Ishikawa (cell line): Measurements from ENCODE around the gene CABP4.

Experiments used
- CREB1 ChIP-seq: IDR thresholded peaks from 2 replicates; pipeline ENCODE4 v1.6.1; 2012; ENCODE audit warnings: low read depth
- EGR1 ChIP-seq: IDR thresholded peaks from 2 replicates; pipeline ENCODE4 v1.6.1; 2012
- EP300 ChIP-seq: IDR thresholded peaks from 2 replicates; pipeline ENCODE4 v1.6.1; 2012; ENCODE audit warnings: borderline replicate concordance
- FOXM1 ChIP-seq: IDR thresholded peaks from 2 replicates; pipeline ENCODE4 v1.6.1; 2012; ENCODE audit warnings: low read depth, borderline replicate concordance
- NFIC ChIP-seq: IDR thresholded peaks from 2 replicates; pipeline ENCODE4 v1.6.1; 2012
- RAD21 ChIP-seq: IDR thresholded peaks from 2 replicates; pipeline ENCODE4 v1.6.1; 2012; ENCODE audit warnings: low read depth
- TAF1 ChIP-seq: IDR thresholded peaks from 2 replicates; pipeline ENCODE4 v1.6.1; 2012; ENCODE audit warnings: low read depth, mild to moderate bottlenecking
- TCF12 ChIP-seq: IDR thresholded peaks from 2 replicates; pipeline ENCODE4 v1.6.1; 2012; ENCODE audit warnings: low read depth
- TEAD4 ChIP-seq: IDR thresholded peaks from 2 replicates; pipeline ENCODE4 v1.6.1; 2012
- YY1 ChIP-seq: IDR thresholded peaks from 2 replicates; pipeline ENCODE4 v1.6.1; 2012; ENCODE audit warnings: low read depth
- ZBTB7A ChIP-seq: IDR thresholded peaks from 2 replicates; pipeline ENCODE4 v1.6.1; 2012; ENCODE audit warnings: low read depth
- TF ChIP-seq, protein P1 (sequence below): IDR thresholded peaks from 2 replicates; pipeline ENCODE4 v1.6.1; 2012; ENCODE audit warnings: low read depth, mild to moderate bottlenecking
- TF ChIP-seq, protein P2 (sequence below): IDR thresholded peaks from 2 replicates; pipeline ENCODE4 v1.6.1; 2012
- TF ChIP-seq, protein P3 (sequence below): IDR thresholded peaks from 2 replicates; pipeline ENCODE4 v1.6.1; 2012

The CABP4 gene

DNA sequence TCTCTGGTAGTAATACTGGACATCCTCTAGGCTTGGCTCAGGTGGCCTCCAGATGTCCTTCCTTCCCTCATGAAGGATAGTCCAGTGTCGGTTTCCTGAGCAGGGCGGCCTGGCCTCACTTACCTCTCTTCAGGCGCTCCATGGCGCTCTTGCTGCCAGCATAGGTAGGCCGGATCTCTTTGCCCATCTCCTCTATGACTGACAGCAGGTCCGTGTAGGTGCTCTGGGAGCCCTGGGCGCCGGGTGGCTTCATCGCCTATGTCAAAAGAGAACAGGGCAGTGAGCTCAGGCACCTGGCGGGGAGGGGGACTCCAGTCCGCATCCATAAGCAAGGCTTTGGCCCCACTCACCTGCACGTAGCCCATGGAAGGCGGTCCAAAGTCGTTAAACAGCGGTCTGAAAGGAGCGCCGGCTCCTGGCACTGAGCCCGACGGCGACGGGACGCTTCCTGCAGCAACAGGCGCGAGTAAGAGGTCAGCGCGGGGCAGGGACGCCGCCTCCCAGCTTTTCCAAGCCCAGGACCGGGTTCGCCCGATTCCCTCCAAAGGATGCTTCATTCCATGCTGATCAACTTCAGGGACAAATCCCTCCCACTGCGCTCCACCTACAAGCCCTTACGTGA is 52.2 kb downstream of the CABP4 start:
- TF ChIP-seq YY1: no peak
- TF ChIP-seq NFIC: peak; percentile 58; the same call in 1 of the 2 replicates
- no peak for TF ChIP-seq EGR1

GRCh38 chr11:67507864-67508485 is 52.8 kb downstream of the CABP4 start, which contains the start of gene CDK2AP2:
Gene CDK2AP2 (minus strand): TSS chr11:67508162. CDS start chr11:67508082, 80 bp downstream.
- TF ChIP-seq TAF1 (0 out of 2 replicates have a peak, but pooled peaks have one; percentile 30), YY1 (no peak), FOXM1 (peak; percentile 78), TCF12 (peak; percentile 21; the same call in 1 of the 2 replicates), CREB1 (no peak), EP300 (no peak), RAD21 (no peak), TEAD4 (0 out of 2 replicates have a peak, but pooled peaks have one; percentile 6), ZBTB7A (no peak), NFIC (no peak), EGR1 (no peak)
- TF ChIP-seq, protein P1, sequence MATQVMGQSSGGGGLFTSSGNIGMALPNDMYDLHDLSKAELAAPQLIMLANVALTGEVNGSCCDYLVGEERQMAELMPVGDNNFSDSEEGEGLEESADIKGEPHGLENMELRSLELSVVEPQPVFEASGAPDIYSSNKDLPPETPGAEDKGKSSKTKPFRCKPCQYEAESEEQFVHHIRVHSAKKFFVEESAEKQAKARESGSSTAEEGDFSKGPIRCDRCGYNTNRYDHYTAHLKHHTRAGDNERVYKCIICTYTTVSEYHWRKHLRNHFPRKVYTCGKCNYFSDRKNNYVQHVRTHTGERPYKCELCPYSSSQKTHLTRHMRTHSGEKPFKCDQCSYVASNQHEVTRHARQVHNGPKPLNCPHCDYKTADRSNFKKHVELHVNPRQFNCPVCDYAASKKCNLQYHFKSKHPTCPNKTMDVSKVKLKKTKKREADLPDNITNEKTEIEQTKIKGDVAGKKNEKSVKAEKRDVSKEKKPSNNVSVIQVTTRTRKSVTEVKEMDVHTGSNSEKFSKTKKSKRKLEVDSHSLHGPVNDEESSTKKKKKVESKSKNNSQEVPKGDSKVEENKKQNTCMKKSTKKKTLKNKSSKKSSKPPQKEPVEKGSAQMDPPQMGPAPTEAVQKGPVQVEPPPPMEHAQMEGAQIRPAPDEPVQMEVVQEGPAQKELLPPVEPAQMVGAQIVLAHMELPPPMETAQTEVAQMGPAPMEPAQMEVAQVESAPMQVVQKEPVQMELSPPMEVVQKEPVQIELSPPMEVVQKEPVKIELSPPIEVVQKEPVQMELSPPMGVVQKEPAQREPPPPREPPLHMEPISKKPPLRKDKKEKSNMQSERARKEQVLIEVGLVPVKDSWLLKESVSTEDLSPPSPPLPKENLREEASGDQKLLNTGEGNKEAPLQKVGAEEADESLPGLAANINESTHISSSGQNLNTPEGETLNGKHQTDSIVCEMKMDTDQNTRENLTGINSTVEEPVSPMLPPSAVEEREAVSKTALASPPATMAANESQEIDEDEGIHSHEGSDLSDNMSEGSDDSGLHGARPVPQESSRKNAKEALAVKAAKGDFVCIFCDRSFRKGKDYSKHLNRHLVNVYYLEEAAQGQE: no peak
- TF ChIP-seq, protein P2, sequence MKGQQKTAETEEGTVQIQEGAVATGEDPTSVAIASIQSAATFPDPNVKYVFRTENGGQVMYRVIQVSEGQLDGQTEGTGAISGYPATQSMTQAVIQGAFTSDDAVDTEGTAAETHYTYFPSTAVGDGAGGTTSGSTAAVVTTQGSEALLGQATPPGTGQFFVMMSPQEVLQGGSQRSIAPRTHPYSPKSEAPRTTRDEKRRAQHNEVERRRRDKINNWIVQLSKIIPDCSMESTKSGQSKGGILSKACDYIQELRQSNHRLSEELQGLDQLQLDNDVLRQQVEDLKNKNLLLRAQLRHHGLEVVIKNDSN: 0 out of 2 replicates have a peak, but pooled peaks have one; percentile 0
- TF ChIP-seq, protein P3, sequence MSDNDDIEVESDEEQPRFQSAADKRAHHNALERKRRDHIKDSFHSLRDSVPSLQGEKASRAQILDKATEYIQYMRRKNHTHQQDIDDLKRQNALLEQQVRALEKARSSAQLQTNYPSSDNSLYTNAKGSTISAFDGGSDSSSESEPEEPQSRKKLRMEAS: peak; percentile 73

- peak; percentile 89 for TF ChIP-seq CREB1
- TF ChIP-seq, protein P2: no peak
- peak; percentile 94 for TF ChIP-seq ZBTB7A
- no peak for TF ChIP-seq TEAD4
- peak; percentile 74 for TF ChIP-seq YY1
- TF ChIP-seq, protein P1: no peak
- no peak for TF ChIP-seq EP300
- TF ChIP-seq FOXM1: peak; percentile 46; the same call in 1 of the 2 replicates
Measured at GRCh38 chr11:67508486-67509121, 53.5 kb downstream of the CABP4 start.

- TF ChIP-seq, protein P3: no peak
- TF ChIP-seq, protein P2: no peak
- TF ChIP-seq FOXM1: no peak
Measured at GRCh38 chr11:67510023-67510345, 54.8 kb downstream of the CABP4 start.
